ENCODE measurements around the gene KRTAP5-8.
"Not testable (repeated sequence)": the region's sequence is repeated elsewhere in the genome, so short reads cannot be mapped to it uniquely, and the experiment has no call there.

- not testable (repeated sequence) for TF ChIP-seq CTCF, POLR2A (IDR thresholded peaks at IDR 0.05)
Observed at GRCh38 chr11:71579513-71579912, 41.7 kb downstream of the KRTAP5-8 start.

All from Peyer's patch (tissue), 4 donors.